Measurements from ENCODE around the gene LCA5.

DNA sequence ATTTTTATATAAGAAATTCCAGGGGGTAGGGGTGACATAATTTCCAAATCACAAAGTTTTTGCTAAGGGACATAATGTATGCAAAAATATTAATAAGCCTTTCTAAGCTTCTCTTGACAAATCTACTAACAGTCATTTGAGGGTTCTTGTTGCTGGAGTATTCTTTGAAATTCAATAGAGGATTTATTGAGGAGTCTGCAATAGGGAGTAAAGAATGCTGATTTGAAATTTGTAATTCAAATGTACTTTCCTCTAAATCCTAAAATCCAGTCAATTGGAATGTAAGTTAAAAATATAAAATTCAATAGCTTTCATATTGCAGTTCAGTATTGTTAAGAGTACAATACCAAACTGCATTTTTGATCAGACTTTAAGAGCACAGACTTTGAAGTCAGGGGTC lies 17.1 kb upstream of the LCA5 start:
- no peak for TF ChIP-seq EZH2 (IDR thresholded peaks at IDR 0.05; ENCODE audit: borderline replicate concordance, low read depth, low read length, severe bottlenecking)
- TF ChIP-seq POLR2A (IDR thresholded peaks at IDR 0.05; ENCODE audit: low read depth, low read length) = no peak
- TF ChIP-seq, protein P1, sequence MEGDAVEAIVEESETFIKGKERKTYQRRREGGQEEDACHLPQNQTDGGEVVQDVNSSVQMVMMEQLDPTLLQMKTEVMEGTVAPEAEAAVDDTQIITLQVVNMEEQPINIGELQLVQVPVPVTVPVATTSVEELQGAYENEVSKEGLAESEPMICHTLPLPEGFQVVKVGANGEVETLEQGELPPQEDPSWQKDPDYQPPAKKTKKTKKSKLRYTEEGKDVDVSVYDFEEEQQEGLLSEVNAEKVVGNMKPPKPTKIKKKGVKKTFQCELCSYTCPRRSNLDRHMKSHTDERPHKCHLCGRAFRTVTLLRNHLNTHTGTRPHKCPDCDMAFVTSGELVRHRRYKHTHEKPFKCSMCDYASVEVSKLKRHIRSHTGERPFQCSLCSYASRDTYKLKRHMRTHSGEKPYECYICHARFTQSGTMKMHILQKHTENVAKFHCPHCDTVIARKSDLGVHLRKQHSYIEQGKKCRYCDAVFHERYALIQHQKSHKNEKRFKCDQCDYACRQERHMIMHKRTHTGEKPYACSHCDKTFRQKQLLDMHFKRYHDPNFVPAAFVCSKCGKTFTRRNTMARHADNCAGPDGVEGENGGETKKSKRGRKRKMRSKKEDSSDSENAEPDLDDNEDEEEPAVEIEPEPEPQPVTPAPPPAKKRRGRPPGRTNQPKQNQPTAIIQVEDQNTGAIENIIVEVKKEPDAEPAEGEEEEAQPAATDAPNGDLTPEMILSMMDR (IDR thresholded peaks at IDR 0.05; ENCODE audit: extremely low read depth in 1 of 2, insufficient read depth in 1 of 2, low read depth in 1 of 2, low read length in 2 of 2) = no peak
- no peak for TF ChIP-seq POLR2AphosphoS5 (IDR thresholded peaks at IDR 0.05; ENCODE audit: insufficient read depth, low read depth, low read length)
- TF ChIP-seq JUN (IDR thresholded peaks at IDR 0.05; ENCODE audit: borderline replicate concordance, insufficient read depth, insufficient read length, low read depth) = no peak
- no peak for TF ChIP-seq MYC (IDR thresholded peaks at IDR 0.05; ENCODE audit: low read depth, low read length)
- TF ChIP-seq, protein P2, sequence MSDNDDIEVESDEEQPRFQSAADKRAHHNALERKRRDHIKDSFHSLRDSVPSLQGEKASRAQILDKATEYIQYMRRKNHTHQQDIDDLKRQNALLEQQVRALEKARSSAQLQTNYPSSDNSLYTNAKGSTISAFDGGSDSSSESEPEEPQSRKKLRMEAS (IDR thresholded peaks at IDR 0.05; ENCODE audit: insufficient read depth, insufficient read length) = no peak
- TF ChIP-seq FOS (IDR thresholded peaks at IDR 0.05; ENCODE audit: borderline replicate concordance, insufficient read depth, low read length) = no peak
- TF ChIP-seq GATA2 (IDR thresholded peaks at IDR 0.05; ENCODE audit: insufficient read depth, insufficient read length, low read depth, low read length) = no peak

Measured in endothelial cell of umbilical vein (primary cell).